NCI-H1092 (cell line): ENCODE results near the gene CUX1.

Experiments
- DNase-seq: peaks from one replicate; lab custom pipeline; 2025; lab: John Stamatoyannopoulos, UW

CUX1 gene

GRCh38 chr7:101937717-101938514 lies 120.5 kb downstream of the CUX1 start:
- DNase-seq, result no peak

GRCh38 chr7:101939136-101939695 lies 121.8 kb downstream of the CUX1 start:
- no peak for DNase-seq

GRCh38 chr7:101940151-101940550 lies 122.7 kb downstream of the CUX1 start:
- DNase-seq, result no peak

GRCh38 chr7:101940830-101941229 lies 123.4 kb downstream of the CUX1 start:
- DNase-seq, result peak; percentile 4

- DNase-seq, result no peak
These were observed 124.3 kb downstream of the CUX1 start for GRCh38 chr7:101941481-101942383.

- DNase-seq, result no peak
These were observed 125.3 kb downstream of the CUX1 start for GRCh38 chr7:101942603-101943210.

GRCh38 chr7:101943306-101943705 lies 125.9 kb downstream of the CUX1 start:
- DNase-seq, result no peak

GRCh38 chr7:101943889-101944600 lies 126.6 kb downstream of the CUX1 start:
- DNase-seq, result no peak

- DNase-seq, result no peak
These were observed 127.2 kb downstream of the CUX1 start for GRCh38 chr7:101944611-101945010.

- DNase-seq, result no peak
These were observed 127.8 kb downstream of the CUX1 start for GRCh38 chr7:101945034-101945758.

- peak; percentile 75 for DNase-seq
These were observed 130.5 kb downstream of the CUX1 start for GRCh38 chr7:101947899-101948298.

- DNase-seq, result no peak
These were observed 131.2 kb downstream of the CUX1 start for GRCh38 chr7:101948650-101949049.

- no peak for DNase-seq
These were observed 133.2 kb downstream of the CUX1 start for GRCh38 chr7:101950450-101951119.

GRCh38 chr7:101951757-101952156 lies 134.3 kb downstream of the CUX1 start:
- DNase-seq, result no peak

GRCh38 chr7:101952355-101953247 lies 135.2 kb downstream of the CUX1 start:
- no peak for DNase-seq

- no peak for DNase-seq
These were observed 135.9 kb downstream of the CUX1 start for GRCh38 chr7:101953248-101953819.

- no peak for DNase-seq
These were observed 137.1 kb downstream of the CUX1 start for GRCh38 chr7:101954499-101954898.

GRCh38 chr7:101956130-101956529 lies 138.7 kb downstream of the CUX1 start:
- no peak for DNase-seq
